Right lobe of liver (tissue), 4 donors: ENCODE results near the gene COMMD9.

Experiments used
- POLR2A ChIP-seq: fragments of 450-650 bp; IDR thresholded peaks from one replicate; pipeline ENCODE4 v1.6.1; 2017; ENCODE audit warnings: antibody characterized with exemption, mild to moderate bottlenecking
- TF ChIP-seq, protein P1 (sequence below), 4 donors: fragments of 200-600 bp in 3 of 4; fragments of 450-650 bp in 1 of 4; IDR thresholded peaks; one replicate each; pipeline versions ENCODE4 v1.5.1 to v1.8.0; 2016 to 2022; ENCODE audit warnings: antibody characterized with exemption in 4 of 4, mild to moderate bottlenecking in 2 of 4
- donor health status: DM: no; HTN: no; CAD: no.
- donor health status: DM: no; HTN: no; CAD: no.
- donor health status: DM: no; HTN: yes; CAD: no.

DNA sequence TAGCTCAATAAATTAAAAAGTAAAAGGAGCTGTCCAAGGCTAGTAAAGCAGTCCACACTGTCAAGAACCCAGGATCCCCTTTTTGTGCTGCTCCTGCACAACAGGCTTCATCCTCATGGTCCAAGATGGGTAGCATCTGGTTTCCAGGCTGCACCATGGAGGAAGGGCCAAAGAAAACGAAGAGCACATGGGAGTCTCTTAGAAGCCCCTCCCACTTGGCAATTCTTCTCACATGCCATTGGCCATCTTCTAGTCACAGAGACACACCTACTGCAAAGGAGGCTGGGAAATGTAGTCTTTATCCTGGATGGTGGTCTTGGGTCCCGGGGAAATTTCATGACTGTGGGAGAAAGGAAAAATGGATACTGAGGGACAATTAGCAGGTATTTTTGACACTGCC is 44.7 kb upstream of the COMMD9 start:
- no peak for TF ChIP-seq POLR2A
- TF ChIP-seq, protein P1, sequence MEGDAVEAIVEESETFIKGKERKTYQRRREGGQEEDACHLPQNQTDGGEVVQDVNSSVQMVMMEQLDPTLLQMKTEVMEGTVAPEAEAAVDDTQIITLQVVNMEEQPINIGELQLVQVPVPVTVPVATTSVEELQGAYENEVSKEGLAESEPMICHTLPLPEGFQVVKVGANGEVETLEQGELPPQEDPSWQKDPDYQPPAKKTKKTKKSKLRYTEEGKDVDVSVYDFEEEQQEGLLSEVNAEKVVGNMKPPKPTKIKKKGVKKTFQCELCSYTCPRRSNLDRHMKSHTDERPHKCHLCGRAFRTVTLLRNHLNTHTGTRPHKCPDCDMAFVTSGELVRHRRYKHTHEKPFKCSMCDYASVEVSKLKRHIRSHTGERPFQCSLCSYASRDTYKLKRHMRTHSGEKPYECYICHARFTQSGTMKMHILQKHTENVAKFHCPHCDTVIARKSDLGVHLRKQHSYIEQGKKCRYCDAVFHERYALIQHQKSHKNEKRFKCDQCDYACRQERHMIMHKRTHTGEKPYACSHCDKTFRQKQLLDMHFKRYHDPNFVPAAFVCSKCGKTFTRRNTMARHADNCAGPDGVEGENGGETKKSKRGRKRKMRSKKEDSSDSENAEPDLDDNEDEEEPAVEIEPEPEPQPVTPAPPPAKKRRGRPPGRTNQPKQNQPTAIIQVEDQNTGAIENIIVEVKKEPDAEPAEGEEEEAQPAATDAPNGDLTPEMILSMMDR (IDR thresholded peaks at IDR 0.05), result no peak
